Cerebellar nuclear complex (tissue), 1 donor: ENCODE results near the gene KRT10.
"Not testable (repeated sequence)": the region's sequence is repeated elsewhere in the genome, so short reads cannot be mapped to it uniquely, and the experiment has no call there.

Experiments used
- DNase-seq, 2 experiments: peaks; one replicate each; lab custom pipeline; 2025; lab: John Stamatoyannopoulos, UW

Gene KRT10

DNA sequence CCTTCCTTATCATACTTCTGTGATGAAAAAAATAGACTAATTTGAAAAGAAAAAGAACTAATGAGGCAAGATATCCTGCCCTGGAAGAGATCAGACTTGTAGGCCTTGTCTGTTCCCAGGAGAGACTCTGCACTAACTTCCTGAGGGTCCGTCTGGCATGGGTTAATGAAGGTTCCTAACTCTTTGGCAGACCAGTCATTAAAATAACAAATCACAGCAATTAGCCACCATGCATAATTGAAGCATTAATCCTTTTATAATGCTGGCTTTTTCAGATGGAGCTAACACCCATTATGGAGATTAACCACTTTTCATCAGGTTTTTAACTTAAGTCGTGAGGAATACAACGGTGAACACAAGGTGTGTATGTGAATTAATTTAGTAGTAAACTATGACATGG lies 10.4 kb upstream of the KRT10 start:
- DNase-seq = no peak

DNA sequence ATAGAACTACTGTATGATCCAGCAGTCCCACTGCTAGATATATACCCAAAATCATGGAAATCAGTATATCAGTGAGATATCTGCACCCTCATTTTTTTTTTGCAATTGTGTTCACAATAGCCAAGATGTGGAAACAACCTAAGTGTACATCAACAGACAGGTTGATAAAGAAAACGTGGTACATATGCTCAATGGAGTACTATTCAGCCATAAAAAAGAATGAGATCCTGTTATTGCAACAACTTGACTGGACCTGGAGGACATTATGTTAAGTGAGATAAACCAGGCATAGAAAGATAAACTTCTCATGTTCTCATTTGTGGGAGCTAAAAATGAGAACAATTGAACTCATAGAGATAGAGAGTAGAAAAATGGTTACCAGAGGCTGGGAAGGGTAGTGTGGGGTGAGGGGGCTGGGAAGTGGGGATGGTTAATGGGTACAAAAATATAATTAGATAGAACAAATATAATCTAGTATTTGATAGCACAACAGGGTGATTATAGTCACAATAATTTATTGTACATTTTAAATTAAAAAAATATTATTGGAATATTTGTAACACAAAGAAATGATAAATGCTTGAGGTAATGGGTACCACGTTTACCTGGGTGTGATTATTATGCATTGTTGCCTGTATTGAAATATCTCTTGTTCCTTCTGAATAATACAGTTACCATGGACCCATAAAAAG lies 7.8 kb upstream of the KRT10 start:
- DNase-seq = no peak

DNA sequence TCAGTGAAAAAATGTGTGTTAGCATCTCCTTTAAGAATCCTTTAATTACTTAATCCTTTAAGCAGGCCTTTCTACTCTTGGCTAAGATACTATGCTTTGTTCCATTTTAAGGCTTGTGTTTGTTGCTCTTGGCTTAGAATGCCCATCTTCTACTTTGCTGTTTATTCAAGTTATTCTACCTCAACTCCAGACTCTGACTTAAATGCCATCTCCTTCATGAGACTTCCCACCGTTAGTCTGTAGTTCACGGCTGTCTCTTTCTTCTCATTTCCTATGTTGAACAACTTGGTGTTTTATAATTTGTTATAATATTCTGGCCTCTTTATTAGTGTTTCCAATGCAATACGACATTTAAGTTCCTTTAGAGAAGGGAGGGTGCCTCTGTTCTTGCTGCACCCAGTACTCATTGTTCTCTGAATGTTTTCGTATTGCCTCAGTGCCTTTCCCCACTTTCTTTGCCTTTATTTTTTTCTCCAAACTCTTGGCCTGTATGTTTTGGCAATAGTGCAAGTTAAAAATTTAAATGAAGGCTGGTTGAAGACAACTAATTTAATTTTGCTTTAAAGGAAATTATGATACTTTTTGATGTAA lies 6.1 kb upstream of the KRT10 start:
- no peak for DNase-seq

DNA sequence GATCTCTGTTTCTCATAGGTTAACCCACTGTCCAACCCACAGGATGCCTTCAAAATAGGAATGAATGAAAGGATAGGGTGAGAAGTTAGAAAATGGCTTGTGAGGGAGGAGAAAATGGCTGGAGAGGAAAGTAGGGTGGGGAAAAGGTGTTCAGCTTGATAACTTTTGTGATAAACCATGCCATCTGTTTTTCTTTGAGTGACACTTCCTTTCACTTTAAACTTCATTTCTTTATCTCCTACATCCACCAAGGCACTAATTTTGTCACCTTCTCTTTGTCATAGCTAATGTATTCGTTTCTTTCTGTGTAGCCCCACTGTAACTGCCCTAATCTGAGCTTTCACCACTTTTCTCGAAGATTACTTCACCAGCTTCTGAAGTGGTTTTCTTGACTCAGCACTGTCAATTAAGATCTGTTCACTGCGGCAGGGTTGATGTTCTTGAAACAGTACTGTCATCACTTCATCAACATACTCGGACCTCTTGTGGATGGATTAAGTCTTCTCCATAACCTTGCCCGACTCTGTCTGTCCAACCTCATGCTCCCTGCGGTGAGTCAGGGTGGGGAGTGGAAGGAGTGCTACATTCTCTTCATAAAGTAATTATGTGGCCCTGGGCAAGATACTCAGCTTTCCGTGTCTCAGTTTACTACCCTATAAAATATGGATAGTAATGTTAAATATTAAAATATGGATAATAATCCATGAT lies 5.5 kb upstream of the KRT10 start:
- DNase-seq = no peak

DNA sequence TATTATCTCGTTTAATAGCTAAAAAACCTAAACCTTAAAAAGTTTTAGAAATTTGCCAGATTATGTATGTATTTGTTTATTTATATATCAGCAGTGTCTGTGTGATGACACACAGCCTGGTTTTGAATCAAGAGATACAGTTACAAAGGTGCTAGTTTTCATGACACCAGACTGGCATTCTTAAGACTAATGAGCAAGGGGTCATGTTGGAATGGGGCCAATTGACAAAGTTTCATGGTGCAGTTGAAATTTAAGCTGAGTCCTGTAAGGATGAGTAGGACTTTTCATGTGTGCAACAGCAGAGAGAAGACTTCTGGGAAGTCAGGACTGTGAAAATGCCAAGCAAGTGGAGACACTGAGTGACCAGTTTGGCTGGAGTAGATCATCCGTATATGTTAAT lies 3.2 kb upstream of the KRT10 start:
- DNase-seq = no peak

DNA sequence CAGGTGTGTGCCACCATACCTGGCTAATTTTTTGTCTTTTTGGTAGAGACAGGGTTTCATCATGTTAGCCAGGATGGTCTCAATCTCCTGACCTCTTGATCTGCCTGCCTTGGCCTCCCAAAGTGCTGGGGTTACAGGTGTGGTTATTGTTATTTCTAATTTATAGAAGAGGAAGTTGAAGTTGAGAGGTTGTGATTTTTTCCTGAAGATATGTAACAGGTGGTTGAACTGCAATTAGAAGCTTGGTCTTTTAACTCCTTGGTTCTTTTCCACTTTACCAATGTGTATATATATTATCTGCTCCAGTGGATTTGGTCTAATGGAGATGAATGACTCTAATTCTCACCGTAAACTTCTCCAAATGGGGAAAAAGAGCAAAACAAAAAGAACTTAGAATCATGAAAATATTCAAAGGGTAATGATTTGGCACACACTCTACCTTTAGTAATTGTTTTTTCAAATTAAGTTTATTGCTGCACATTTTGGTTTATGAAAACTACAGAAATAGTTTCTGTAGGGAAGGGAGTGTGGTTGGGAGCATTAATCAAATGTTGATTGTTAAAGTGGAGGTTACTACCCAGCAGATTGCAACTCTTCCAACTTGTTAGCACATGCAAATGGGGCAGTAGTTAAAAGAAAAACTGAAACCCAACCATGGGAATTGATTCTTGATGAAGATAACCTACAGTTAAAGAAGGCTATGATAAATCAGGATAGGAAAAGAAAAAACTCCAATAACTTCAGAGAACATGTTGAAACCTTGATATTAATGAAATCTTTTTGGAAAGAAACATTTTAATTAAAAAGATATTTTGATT lies 1.8 kb upstream of the KRT10 start:
- DNase-seq = no peak

DNA sequence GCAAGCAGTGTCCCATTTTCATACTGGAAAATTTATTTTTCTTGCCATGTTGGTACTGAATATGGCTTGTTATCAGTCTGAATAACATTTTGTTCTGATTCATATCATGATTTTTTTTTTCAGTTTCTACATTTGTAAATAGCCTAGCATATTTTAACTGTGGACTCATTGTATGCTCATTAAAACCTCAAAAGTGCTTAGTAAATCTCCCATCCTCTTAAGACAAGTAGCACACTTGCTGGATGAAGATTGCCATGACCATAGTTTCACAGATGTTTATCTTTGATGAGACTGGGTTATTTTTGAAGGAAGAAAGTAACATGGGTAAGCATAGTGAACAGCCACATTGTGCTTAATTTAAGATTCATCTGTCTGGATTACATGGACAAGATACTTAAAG lies 878 bp downstream of the KRT10 start:
- DNase-seq = no peak

DNA sequence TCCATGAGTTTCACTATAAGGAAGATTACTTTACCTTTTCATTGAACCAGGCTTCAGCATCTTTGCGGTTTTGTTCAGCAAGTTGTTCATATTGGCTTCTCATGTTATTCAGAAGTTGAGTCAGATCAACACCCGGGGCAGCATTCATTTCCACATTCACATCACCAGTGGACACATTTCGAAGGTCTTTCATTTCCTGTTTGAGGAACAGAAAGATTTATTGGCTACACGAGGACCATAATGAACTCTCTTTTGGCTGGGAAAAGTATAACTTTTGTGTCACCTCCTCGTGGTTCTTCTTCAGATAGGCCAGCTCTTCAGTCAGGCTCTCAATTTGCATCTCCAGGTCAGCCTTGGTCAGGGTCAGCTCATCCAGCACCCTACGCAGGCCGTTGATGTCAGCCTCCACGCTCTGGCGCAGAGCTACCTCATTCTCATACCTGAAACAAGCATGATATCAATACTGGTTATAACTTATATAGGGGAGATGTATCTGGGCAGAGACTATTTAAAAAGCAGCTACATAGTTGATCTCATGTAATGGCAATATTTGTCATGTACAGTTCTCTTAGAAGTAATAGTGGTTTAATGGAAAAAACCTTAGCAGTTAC lies 2.1 kb downstream of the KRT10 start:
- DNase-seq = no peak

DNA sequence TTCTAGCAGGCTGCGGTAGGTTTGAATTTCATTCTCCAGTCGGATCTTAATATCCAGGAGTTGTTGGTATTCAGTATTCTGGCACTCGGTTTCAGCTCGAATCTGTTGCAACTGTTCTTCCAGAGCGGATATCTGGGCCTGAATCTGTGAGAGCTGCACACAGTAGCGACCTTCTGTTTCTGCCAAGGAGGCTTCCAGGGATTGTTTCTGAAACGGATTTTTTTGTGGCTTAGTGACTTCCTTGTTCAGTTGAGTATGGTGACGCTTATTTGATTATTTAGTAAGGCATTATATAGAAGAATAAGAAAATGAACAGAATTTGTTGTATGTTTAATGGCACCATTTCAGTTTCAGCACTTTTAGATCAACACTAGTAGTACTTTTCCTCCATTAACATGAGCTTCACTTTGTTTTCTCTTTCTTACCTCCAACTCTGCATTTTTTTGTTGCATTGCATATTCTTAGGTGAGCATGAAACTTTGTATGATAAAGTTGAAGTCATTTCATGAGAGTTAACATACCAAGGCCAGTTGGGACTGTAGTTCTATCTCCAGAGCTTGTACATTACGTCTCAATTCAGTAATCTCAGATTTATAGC lies 2.8 kb downstream of the KRT10 start:
- DNase-seq = no peak

DNA sequence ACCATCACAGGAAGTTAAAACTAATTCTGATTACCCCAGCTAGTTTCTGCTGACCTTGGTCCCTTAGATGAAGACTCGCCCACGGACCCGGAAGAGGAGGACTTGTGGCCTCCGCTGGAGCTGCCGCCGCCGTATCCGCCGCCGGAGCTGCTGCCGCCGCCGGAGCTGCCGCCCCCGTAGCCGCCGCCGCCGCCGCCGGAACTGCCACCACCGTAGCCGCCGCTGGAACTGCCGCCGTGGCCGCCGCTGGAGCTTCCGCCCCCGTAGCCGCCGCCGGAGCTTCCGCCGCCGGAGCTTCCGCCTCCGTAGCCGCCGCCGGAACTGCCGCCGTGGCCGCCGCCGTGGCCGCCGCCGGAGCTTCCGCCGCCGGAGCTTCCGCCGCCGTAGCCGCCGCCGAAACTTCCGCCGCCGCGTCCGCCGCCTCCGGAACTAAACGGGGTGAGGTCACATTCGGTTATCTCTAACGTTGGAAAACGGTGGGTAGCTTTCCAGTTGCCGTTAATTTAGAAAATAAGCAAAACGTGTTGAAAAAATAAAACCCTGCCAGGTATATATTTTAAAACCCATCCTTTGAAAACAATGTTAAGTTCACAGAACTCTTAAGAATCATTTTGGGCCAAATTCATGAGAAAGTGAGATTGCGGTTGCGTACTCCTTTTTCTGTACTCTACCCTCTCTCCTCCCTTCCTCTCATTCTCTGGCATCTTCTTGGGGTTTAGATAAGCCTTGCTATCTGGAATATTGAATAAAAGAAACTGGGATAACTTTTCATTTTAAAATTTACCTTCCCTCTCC lies 3.5 kb downstream of the KRT10 start:
- peak in 1 of 2 experiments; percentile 25 for DNase-seq

DNA sequence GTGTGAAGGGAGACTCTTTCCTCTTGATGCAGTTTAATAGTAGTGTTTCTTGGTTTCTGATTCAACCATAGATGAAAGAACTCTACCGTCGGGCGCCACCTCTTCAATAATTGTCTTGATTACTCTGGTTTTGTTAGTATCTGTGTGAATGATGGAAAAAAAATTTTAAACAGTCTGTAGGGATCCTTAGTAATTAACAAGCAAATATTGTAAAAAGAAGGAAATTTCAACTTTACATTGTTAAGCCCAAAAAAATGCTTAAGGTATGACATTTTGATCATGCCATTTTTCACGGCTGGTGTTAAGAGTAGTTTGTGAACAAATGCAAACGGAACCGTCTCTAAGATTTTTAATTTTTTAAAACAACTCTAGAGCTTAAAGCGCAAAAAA lies 4.1 kb downstream of the KRT10 start:
- no peak for DNase-seq

DNA sequence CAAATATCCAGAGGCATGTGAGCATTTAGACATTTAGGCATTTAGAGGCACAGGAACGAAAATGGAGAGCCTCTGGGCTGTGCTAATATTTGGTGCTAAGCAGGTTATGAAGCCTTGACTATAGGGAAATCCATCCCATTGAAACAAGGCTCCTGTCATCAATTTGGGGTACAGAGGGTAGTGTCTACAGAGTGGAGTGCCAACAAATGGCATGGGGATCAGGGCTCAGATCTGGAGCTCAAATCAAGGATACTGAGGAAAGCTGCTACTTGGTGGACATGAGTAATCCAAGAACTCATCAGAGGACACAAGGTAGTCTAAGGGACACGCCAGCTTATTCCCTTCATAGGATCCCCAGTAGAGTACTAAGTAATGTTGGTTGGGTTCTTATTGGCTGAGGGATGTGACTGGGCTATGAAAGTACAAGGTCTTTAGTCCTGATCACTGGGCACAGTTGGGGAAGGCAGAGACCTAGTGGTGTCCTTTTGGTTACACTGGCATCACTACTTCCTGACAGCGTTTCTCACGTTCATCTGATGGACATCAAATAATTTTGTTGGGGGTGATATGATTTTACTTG lies 5.2 kb downstream of the KRT10 start:
- no peak for DNase-seq

DNA sequence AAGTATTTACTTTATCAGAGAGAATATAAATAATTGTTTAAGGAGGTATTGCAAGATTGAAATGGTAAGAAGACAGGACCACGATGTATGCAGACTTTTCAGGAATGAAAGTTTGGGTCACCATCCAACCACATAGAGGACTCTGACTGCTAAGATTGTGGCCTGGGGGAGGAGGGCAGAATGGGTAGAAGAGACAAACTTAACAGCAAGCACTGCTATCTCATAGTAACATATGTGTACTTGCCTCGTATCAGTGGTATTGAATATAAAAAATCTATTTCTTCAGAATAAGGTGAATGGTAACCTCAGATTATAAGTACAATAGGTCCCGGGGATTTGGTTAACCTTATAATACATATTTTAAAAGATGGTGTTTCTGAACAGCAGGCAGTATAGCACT lies 5.8 kb downstream of the KRT10 start:
- no peak for DNase-seq

DNA sequence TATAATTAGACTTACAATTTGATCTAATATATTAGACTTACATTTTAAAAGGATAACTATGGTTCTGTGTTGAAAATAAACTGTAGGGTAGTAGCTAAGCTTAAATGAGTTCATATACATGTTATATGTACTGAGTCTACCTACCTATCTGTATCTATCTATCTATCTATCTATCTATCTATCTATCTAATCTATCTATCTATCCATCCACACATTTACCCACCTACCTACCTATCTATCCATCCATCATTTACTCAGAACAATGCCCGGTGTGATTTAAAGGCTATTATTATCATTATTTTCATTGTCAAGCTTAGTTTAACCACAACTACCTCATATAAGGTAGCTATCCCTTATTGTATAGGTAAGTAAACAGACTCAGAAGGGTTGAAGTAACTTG lies 7.0 kb downstream of the KRT10 start:
- no peak for DNase-seq

DNA sequence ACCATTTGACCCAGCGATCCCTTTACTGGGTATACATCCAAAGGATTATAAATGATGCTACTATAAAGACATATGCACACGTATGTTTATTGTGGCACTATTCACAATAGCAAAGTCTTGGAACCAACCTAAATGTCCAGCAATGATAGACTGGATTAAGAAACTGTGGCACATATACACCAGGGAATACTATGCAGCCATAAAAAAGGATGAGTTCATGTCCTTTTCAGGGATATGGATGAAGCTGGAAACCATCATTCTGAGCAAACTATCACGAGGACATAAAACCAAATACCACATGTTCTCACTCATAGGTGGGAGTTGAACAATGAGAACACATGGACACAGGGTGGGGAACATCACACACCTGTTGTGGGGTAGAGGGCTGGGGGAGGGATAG lies 7.8 kb downstream of the KRT10 start:
- DNase-seq = not testable (repeated sequence)

DNA sequence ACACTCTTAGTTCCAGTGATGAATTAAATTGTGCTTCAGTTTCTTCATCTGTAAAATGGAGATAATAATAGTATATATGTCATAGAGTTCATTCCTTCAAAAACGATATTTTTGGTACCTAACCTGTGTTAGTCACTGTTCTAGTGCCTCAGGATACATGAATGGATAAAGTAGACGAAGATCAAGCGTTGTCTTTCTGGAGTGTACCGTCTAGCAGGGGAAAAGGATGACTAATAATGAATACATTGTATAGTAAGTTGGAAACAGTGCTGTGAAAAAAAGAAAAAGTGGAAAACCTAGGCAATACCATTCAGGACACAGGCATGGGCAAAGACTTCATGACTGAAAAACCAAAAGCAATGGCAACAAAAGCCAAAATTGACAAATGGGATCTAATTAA lies 8.6 kb downstream of the KRT10 start:
- no peak for DNase-seq

DNA sequence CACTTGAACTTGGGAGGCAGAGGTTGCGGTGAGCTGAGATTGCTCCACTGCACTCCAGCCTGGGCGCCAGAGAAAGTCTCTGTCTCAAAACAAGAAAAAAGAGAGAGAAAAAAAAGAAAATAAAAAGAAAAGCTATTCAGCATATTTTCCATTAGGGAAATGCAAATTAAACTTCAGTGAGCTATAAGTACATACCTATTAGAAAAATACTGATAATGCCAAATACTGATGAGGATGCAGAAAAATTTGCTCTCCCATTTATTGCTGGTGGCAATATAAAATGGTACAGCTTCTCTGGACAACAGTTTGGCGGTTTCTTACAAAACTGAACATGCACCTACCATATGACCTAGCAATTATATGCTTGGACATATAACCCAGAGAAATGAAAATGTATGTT lies 9.8 kb downstream of the KRT10 start:
- no peak for DNase-seq

DNA sequence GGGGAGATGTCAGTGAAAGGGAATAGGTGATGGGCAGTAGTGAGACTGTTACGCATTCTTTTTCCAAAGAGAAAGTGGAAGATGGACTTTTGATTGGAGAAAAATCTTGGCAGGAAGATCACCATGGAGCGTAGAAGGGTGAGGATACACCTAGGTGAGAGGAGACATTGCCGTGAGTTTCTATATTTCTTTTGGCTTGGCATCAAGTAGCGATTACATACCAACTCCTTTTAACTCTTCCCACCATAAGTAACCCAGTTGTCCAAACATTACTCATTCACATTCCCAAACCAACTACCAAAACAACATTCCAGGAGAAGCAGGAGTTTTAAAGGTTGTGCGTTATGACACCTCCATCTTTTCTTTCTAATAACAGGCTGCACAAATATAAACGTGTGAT lies 11.9 kb downstream of the KRT10 start:
- DNase-seq = no peak

DNA sequence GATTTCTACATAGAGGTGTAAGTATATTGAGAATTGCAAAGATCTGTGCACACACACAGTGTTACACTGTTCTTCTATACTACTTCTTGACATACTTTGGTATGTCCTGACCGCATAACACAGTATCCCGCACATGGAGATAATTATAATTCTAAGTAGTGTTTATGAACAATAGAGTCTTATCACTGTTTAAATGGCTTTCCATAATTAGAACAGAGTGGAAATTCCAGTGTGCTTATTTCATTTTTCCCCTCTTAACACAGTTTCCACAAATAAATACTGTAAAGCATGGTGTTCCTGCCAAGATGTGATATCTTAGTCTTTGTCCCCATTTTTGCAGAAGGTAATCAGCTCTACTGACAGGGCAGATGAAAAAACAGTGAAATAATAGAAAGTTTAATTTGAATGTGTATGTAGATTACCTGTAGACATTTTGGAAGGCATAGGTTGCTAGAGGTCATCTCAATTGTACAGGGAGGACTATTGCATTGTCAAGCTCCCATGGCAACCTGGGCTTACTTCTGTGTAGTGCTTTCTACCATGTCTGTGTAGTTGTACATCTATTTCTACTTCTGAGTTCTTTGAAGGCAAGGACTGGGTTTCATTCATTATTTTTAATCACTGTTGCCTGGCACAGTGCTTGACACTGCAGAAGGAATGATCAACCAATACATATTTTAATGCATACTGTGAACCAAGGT lies 12.5 kb downstream of the KRT10 start:
- DNase-seq = no peak

DNA sequence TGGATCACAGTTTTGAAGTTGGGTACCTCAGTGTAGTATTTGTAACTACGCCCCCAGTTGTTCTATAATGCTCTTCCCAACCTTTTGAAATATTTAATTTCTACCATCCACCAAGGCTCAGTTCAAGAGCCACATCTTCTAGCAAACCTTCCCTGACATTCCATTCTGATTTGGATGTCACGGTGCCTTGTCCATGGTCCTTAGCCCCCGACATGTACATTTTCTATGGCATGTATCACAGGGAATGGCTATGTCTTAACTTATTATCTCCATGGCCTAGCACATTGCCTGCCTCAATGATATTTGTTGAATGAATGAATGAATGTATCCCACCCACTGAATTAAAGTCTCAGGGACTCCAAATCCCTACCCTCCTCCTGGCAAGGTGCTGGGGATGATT lies 16.3 kb downstream of the KRT10 start:
- DNase-seq = no peak
